ENCODE data around the gene TFR2. TPM values are rescaled to one million over a fixed set of nuclear protein-coding genes. Genes with fewer than 3 reads are reported as not detected.
A peak's percentile ranks its signal among the peaks of the same experiment; 100 is the strongest.

The TFR2 gene
- total RNA-seq, 2 experiments from 2014 or later = 10.9 to 11.1 TPM

- Mint-ChIP-seq H3K4me3 (no peak overlapping the region), H3K4me1 (no peaks in the 10 kb centered on the region), H3K36me3 (no peaks in the 10 kb centered on the region), H3K27me3 (peaks cover 3% of the 10 kb centered on the region), H3K9me3 (no peaks in the 10 kb centered on the region), H3K27ac (no peak overlapping the region)
- no peak for DNase-seq
Measured at GRCh38 chr7:100641860-100642533, 645 bp upstream of the TFR2 start.

- Mint-ChIP-seq H3K4me1 (no peaks in the 10 kb centered on the region), H3K9me3 (no peaks in the 10 kb centered on the region), H3K4me3 (no peak overlapping the region), H3K27me3 (no peaks in the 10 kb centered on the region), H3K36me3 (peaks cover 2% of the 10 kb centered on the region), H3K27ac (no peak overlapping the region)
- no peak for DNase-seq
Measured at GRCh38 chr7:100640517-100641440, 573 bp downstream of the TFR2 start.

GRCh38 chr7:100639995-100640516 is 1.3 kb downstream of the TFR2 start:
- Mint-ChIP-seq H3K36me3 (peaks cover 2% of the 10 kb centered on the region), H3K27ac (no peak overlapping the region), H3K27me3 (no peaks in the 10 kb centered on the region)

GRCh38 chr7:100632951-100633717 is 8.2 kb downstream of the TFR2 start:
- peaks cover 11% of the 10 kb centered on the region for H3K4me1 Mint-ChIP-seq
- peak overlapping the region; percentile 88 for H3K4me3 Mint-ChIP-seq
- DNase-seq = peak; percentile 72
- H3K27me3 Mint-ChIP-seq = peaks cover 16% of the 10 kb centered on the region
- peaks cover 16% of the 10 kb centered on the region for H3K36me3 Mint-ChIP-seq
- no peaks in the 10 kb centered on the region for H3K9me3 Mint-ChIP-seq
- H3K27ac Mint-ChIP-seq = peak overlapping the region; percentile 91

More at GRCh38 chr7:100639995-100640516, 1.3 kb downstream of the TFR2 start:
- H3K9me3 Mint-ChIP-seq = no peaks in the 10 kb centered on the region
- H3K4me3 Mint-ChIP-seq = no peak overlapping the region
- DNase-seq = no peak
- no peaks in the 10 kb centered on the region for H3K4me1 Mint-ChIP-seq

DNA sequence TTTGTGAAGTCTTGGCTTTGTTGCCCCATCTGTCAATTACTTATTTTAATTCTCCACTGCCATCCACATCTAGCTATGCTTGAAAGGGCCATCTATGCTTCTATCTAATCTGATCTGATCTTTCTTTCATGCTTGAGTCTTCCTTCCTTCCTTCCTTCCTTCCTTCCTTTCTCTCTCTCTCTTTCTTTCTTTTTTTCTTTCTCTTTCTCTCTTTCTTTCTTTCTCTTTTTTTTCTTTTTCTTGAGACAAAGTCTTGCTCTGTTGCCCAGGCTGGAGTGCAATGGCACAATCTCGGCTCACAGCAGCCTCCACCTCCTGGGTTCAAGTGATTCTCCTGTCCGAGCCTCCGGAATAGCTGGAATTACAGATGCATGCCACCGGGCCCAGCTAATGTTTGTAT is 11.3 kb downstream of the TFR2 start:
- H3K4me1 Mint-ChIP-seq = peaks cover 21% of the 10 kb centered on the region
- H3K9me3 Mint-ChIP-seq = no peaks in the 10 kb centered on the region
- H3K27ac Mint-ChIP-seq = no peak overlapping the region
- peaks cover 14% of the 10 kb centered on the region for H3K36me3 Mint-ChIP-seq
- peaks cover 16% of the 10 kb centered on the region for H3K27me3 Mint-ChIP-seq
- H3K4me3 Mint-ChIP-seq = no peak overlapping the region
- DNase-seq = no peak

DNA sequence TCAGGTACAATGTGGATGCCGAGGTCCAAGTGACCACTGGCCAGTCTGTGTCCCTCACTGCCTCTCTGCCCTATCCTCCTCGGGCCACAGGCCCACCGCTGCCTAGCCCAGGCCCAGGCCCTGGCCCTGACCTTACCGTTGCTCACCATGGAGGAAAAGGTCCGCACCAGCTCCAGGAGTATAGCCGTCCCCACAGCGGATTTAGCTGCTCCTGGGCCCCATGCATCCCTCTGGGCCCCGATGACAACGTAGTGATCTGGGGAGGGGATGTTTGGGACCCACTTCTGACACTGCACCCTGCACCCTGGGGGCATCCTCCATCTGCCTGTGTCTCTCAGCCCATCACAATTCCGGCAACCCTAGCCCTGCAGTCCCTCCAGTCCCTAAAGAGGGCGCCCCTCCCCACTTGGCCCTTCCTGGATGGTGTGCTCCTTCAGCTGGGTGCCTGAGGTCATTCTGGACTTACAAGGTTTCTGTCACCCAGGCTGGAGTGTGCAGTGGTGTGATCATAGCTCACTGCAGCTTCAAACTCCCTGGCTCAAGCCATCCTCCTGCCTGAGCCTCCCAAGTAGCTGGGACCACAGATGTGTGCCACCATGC is 12.1 kb downstream of the TFR2 start:
- H3K4me3 Mint-ChIP-seq = no peak overlapping the region
- H3K9me3 Mint-ChIP-seq = no peaks in the 10 kb centered on the region
- DNase-seq = peak; percentile 31
- H3K36me3 Mint-ChIP-seq = peaks cover 14% of the 10 kb centered on the region
- peaks cover 21% of the 10 kb centered on the region for H3K4me1 Mint-ChIP-seq
- peaks cover 13% of the 10 kb centered on the region for H3K27me3 Mint-ChIP-seq
- no peak overlapping the region for H3K27ac Mint-ChIP-seq

- H3K9me3 Mint-ChIP-seq = no peaks in the 10 kb centered on the region
- H3K4me3 Mint-ChIP-seq = peak overlapping the region; percentile 78
- H3K27ac Mint-ChIP-seq = peak overlapping the region; percentile 56
- H3K36me3 Mint-ChIP-seq = peaks cover 8% of the 10 kb centered on the region
- H3K27me3 Mint-ChIP-seq = peaks cover 1% of the 10 kb centered on the region
- no peak for DNase-seq
- peaks cover 14% of the 10 kb centered on the region for H3K4me1 Mint-ChIP-seq
Measured at GRCh38 chr7:100627238-100627549, 14.2 kb downstream of the TFR2 start.

DNA sequence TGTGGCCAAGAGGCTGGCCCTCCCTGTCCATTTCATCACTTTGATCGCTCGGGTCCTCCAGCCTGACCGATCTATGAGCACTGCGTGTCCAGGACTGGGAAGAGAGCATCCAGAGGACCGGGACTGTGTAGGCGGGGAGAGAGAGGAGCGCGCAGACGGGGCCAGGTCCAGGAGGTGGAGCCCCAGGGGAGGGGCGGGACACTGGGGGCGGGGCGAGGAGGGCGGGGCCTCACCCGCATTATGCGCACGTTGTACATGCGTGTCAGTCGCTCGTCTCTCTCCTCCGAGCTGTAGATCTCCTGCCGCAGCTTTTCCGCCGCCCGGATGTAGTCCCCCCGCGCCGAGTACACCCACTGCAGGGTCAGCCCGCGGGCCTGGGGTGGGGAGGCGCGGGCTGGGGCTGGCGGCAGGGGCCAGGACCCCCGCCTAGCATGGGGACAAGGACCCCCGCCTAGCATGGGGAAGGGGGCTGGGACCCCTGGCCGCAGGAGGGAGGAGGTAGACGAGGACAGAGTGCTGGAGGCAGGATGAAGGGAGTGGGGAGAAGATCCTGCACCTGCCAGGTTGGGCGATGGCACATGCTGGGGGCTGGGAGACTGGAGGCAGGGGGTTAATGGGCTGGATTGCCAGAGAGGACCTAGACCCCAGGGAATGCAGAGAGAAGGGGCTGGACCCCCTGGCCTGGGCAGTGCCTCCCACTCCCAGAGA is 14.7 kb downstream of the TFR2 start:
- Mint-ChIP-seq H3K9me3 (no peaks in the 10 kb centered on the region), H3K27ac (peak overlapping the region; percentile 81), H3K4me3 (peak overlapping the region; percentile 78), H3K27me3 (no peaks in the 10 kb centered on the region), H3K4me1 (peaks cover 13% of the 10 kb centered on the region), H3K36me3 (peaks cover 8% of the 10 kb centered on the region)
- DNase-seq = peak; percentile 83

DNA sequence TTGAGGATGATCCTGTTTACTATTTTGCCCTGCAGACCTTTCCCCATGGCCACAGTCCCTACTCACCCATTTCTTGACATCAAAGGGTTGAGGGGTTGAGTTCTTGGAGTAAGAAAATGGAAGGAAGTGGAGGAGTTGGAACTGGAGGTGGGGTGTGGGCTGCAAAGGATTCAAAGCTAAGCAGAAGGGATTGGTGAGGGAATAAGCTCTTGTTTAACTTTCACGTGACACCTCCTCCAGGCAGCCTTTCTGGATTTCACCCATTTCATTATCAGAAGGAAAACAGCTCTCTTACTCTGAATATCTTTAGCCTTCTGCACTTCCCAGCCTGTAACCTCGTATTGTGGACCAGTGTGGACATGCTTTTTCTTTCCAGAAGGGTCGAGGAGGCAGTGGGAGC is 15.3 kb downstream of the TFR2 start:
- no peak for DNase-seq
- Mint-ChIP-seq H3K4me3 (peak overlapping the region; percentile 78), H3K9me3 (no peaks in the 10 kb centered on the region), H3K4me1 (peaks cover 11% of the 10 kb centered on the region), H3K36me3 (peaks cover 8% of the 10 kb centered on the region), H3K27ac (no peak overlapping the region), H3K27me3 (no peaks in the 10 kb centered on the region)

DNA sequence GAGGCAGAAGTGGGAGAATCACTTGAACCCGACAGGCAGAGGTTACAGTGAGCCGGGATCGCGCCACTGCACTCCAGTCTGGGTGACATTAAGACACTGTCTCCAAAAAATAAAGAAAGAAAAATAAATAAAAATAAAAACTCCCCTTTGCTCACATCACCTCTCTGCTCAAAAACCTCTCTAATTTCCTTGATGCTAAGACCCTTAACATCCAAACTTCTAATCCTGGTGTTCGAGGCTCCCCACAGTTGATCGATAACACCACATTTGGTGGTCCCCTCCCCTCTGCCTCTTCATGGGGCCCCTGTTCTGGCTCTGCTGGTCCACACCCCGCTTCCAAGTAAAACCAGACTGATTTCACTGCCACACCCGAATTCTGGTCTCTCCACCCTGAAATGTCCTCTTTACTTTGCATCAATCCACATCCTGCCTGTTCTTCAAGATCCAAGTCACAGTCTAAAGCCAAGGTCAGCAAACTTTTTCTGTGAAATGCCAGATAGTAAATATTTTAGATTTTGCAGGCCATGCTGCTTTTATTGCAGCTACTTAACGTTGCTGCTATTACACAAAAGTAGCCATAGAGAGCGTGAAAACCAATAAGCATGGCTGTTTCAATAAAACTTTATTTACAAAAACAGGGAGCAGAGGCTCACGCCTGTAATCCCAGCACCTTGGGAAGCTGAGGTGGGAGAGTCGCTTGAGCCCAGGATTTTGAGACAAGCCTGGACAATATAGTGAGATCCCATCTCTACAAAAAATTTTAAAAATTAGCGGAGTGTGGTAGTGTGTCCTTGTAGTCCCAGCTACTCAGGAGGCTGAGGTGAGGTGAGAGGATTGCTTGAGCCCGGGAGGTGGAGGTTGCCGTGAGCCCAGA is 17.2 kb downstream of the TFR2 start:
- Mint-ChIP-seq H3K36me3 (peaks cover 6% of the 10 kb centered on the region), H3K9me3 (no peaks in the 10 kb centered on the region), H3K4me1 (peaks cover 9% of the 10 kb centered on the region), H3K27me3 (no peaks in the 10 kb centered on the region), H3K27ac (no peak overlapping the region), H3K4me3 (no peak overlapping the region)
- no peak for DNase-seq

- Mint-ChIP-seq H3K27me3 (no peaks in the 10 kb centered on the region), H3K27ac (no peak overlapping the region), H3K9me3 (no peaks in the 10 kb centered on the region)
Measured at GRCh38 chr7:100621554-100621953, 19.8 kb downstream of the TFR2 start.

DNA sequence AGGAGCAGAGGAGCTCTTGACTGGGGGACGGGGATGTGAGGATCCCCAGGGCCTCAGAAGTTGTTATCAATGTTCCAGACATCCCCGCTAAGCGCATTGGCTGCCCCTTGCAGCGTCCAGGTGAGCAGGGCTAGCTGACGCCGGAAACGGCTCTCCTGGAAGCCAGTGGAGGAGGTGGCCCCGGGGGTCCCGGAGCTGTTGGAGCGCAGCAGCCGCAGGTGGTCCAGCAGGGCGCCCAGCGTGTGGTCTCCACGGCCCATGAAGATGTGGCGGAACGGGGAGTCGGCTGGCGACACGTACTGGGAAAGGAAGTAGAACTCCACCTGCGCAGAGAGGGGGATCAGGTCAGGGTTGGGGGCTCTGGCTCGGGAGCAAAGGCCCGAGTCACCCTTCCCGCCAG is 20.5 kb downstream of the TFR2 start:
- Mint-ChIP-seq H3K4me3 (no peak overlapping the region), H3K4me1 (peaks cover 2% of the 10 kb centered on the region), H3K27ac (no peak overlapping the region), H3K36me3 (no peaks in the 10 kb centered on the region), H3K27me3 (no peaks in the 10 kb centered on the region), H3K9me3 (no peaks in the 10 kb centered on the region)
- no peak for DNase-seq

More at GRCh38 chr7:100621554-100621953, 19.8 kb downstream of the TFR2 start:
- DNase-seq = no peak
- Mint-ChIP-seq H3K36me3 (no peaks in the 10 kb centered on the region), H3K4me3 (no peak overlapping the region), H3K4me1 (peaks cover 6% of the 10 kb centered on the region)

- H3K4me3 Mint-ChIP-seq = no peak overlapping the region
Measured at GRCh38 chr7:100620239-100620638, 21.1 kb downstream of the TFR2 start.

More at GRCh38 chr7:100620239-100620638, 21.1 kb downstream of the TFR2 start:
- no peak for DNase-seq
- no peaks in the 10 kb centered on the region for H3K4me1 Mint-ChIP-seq
- H3K9me3 Mint-ChIP-seq = no peaks in the 10 kb centered on the region
- H3K27ac Mint-ChIP-seq = no peak overlapping the region
- no peaks in the 10 kb centered on the region for H3K36me3 Mint-ChIP-seq
- H3K27me3 Mint-ChIP-seq = no peaks in the 10 kb centered on the region

All from activated naive CD8-positive, alpha-beta T cell treated with anti-CD3 and anti-CD28 coated beads for 36 hours (primary cell).